ENCODE measurements around the gene MYH13.

Gene MYH13

GRCh38 chr17:10380631-10381408 is 8.0 kb upstream of the MYH13 start:
- H3K4me3 ChIP-seq (ENCODE audit: low read depth, low read length): no peak overlapping the region
- DNase-seq (ENCODE audit: low read depth): no peak
- TF ChIP-seq CTCF (IDR thresholded peaks at IDR 0.05; ENCODE audit: control insufficient read depth, extremely low read depth, insufficient read depth): no peak

GRCh38 chr17:10370016-10370608 is 2.7 kb downstream of the MYH13 start:
- no peak overlapping the region for H3K4me3 ChIP-seq (ENCODE audit: low read depth, low read length)
- DNase-seq (ENCODE audit: low read depth): no peak
- TF ChIP-seq CTCF (IDR thresholded peaks at IDR 0.05; ENCODE audit: control insufficient read depth, extremely low read depth, insufficient read depth): no peak

DNA sequence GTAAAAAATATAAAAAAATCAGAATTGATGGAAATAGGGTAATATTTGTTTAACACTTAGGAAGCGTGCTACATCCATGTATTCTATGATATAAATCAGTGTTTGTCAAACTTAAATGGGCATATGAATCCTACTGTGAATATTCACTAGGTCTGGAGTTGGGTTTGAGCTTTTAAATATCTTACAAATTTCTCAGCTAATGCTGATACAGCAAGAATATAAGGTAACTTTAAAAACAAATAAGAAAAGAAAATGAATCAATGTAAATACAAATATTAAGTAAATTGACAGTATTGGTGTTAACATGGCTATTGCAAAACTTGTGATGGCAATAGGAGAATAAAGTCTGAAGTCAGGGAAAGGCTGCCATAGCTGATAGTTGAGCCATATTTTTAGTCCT is 3.6 kb downstream of the MYH13 start:
- DNase-seq (ENCODE audit: low read depth): no peak
- no peak overlapping the region for H3K4me3 ChIP-seq (ENCODE audit: low read depth, low read length)
- TF ChIP-seq CTCF (IDR thresholded peaks at IDR 0.05; ENCODE audit: control insufficient read depth, extremely low read depth, insufficient read depth): no peak

DNA sequence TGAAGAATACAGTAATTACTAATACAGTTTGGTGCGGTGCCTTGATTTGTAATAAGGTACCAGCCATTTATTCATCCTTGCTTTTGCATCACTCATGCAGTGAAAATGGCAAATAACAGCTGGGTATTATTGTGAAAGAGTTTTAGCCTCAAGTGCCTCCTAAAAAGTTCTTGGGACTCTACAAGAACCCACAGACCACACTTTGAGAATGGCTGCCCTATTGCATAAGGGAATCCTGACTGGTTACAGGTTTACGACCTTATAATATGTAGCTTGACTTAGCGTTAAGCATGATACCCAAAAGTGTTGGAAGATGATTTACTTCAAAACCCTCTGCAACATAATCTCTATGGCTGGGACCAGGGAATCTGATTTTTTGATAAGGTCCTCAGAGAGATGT is 4.2 kb downstream of the MYH13 start:
- TF ChIP-seq CTCF (IDR thresholded peaks at IDR 0.05; ENCODE audit: control insufficient read depth, extremely low read depth, insufficient read depth): no peak
- no peak overlapping the region for H3K4me3 ChIP-seq (ENCODE audit: low read depth, low read length)
- DNase-seq (ENCODE audit: low read depth): no peak

DNA sequence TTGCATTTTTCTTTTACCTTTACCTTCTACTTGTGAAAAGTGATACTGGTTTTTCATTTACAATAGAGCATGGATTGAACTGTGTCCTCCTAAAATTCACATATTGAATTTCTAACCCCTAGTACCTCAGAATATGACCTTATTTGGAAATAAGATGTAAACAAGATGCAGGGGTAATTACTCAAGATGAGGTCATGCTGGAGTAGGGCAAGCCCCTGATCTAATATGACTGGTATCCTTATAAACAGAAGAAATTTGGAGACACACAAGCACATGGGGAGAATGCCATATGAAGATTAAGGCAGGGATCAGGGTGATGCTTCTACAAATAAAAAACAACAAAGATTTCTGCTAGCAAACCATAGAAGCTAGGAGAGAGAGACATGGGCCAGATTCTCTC is 12.2 kb downstream of the MYH13 start:
- DNase-seq (ENCODE audit: low read depth): no peak
- H3K4me3 ChIP-seq (ENCODE audit: low read depth, low read length): no peak overlapping the region
- no peak for TF ChIP-seq CTCF (IDR thresholded peaks at IDR 0.05; ENCODE audit: control insufficient read depth, extremely low read depth, insufficient read depth)

GRCh38 chr17:10357768-10358167 is 15.0 kb downstream of the MYH13 start:
- TF ChIP-seq CTCF (IDR thresholded peaks at IDR 0.05; ENCODE audit: control insufficient read depth, extremely low read depth, insufficient read depth): peak; percentile 61
- H3K4me3 ChIP-seq (ENCODE audit: low read depth, low read length): no peak overlapping the region
- DNase-seq (ENCODE audit: low read depth): no peak
